Thoracic aorta (tissue), 2 donors: ENCODE data around the gene SEMA4F. TPM values are rescaled to one million over a fixed set of nuclear protein-coding genes. Genes with fewer than 3 reads are reported as not detected.

Experiments
- ATAC-seq: fragments of 150-250 bp; one replicate; pipeline ENCODE4 v1.8.0; 2017; ENCODE audit warnings: low read depth; ENCODE audit not compliant: insufficient number of reproducible peaks, low FRiP score
- DNase-seq: peaks from one replicate; pipeline ENCODE4 v3.0.0-alpha.2; 2020; ENCODE audit warnings: low spot score
- H3K27ac ChIP-seq, 2 donors: fragments of 200-600 bp; sonication (generic); 1 replicate in 1 of 2; 2 replicates in 1 of 2; pipeline ENCODE4 v1.5.1; 2016; ENCODE audit warnings: mild to moderate bottlenecking in 2 of 2, moderate library complexity in 2 of 2
- H3K27me3 ChIP-seq: fragments of 200-600 bp; sonication (generic); replicated peaks from 2 replicates; pipeline ENCODE4 v1.6.0; 2016; ENCODE audit warnings: mild to moderate bottlenecking; ENCODE audit not compliant: insufficient read depth
- H3K36me3 ChIP-seq: fragments of 200-600 bp; sonication (generic); one replicate; pipeline ENCODE4 v1.5.1; 2016
- H3K4me1 ChIP-seq, 2 donors: fragments of 200-600 bp; sonication (generic); 1 replicate in 1 of 2; 2 replicates in 1 of 2; pipeline versions ENCODE4 v1.5.1 to v1.6.0; 2016; ENCODE audit warnings: low read depth in 2 of 2, mild to moderate bottlenecking in 1 of 2; ENCODE audit not compliant: control insufficient read depth in 1 of 2
- H3K4me3 ChIP-seq: fragments of 200-600 bp; sonication (generic); 2 replicates; pipeline ENCODE4 v1.5.1; 2016; ENCODE audit warnings: mild to moderate bottlenecking
- H3K9me3 ChIP-seq: fragments of 200-600 bp; sonication (generic); 2 replicates; pipeline ENCODE4 v1.5.1; 2016
- CTCF ChIP-seq: fragments of 200-600 bp; sonication (generic); IDR thresholded peaks from one replicate; pipeline ENCODE4 v1.5.1; 2019; ENCODE audit warnings: antibody characterized with exemption
- total RNA-seq, 2 donors: library from RNA; depleted of rRNA; stranded (reverse); fragments of >200 nt; gene quantifications; one replicate each; pipeline versions ENCODE4 v1.1.0 to v1.2.3, GENCODE V29; 2016

Gene SEMA4F
- total RNA-seq, 2 donors from 2014 or later: 9.5 to 27.6 TPM

DNA sequence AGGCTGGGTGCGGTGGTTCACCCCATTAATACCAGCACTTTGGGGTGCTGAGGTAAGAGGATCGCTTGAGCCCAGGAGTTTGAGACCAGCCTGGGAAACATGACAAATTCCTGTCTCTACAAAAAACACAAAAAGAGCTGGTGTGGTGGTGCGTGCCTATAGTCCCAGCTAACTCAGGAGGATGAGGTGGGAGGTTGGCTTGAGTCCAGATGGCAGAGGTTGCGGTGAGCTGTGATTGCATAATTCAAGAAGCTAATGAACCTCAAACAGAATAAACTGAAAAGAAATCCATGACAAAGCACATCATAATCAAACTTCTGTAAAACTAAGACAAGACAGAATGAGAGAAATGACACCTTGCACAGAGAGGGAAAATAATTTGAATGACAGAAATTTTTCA, 54.8 kb downstream of the SEMA4F start:
- no peak for TF ChIP-seq CTCF

GRCh38 chr2:74712223-74713053, 58.4 kb downstream of the SEMA4F start:
- Histone ChIP-seq H3K9me3 (no peaks in the 10 kb centered on the region), H3K27me3 (no peaks in the 10 kb centered on the region), H3K36me3 (no peaks in the 10 kb centered on the region), H3K4me1 (peaks cover 0 to 15% of the 10 kb centered on the region in 2 donors), H3K27ac (no peak overlapping the region), H3K4me3 (no peak overlapping the region)
- ATAC-seq (no peak), DNase-seq (no peak)
- no peak for TF ChIP-seq CTCF

More for the DNA sequence above, 54.8 kb downstream of the SEMA4F start:
- H3K36me3 ChIP-seq: no peaks in the 10 kb centered on the region
- no peak overlapping the region for H3K27ac ChIP-seq
- no peaks in the 10 kb centered on the region for H3K27me3 ChIP-seq
- no peaks in the 10 kb centered on the region for H3K9me3 ChIP-seq
- H3K4me1 ChIP-seq: no peaks in the 10 kb centered on the region
- DNase-seq (no peak), ATAC-seq (no peak)
- no peak overlapping the region for H3K4me3 ChIP-seq

DNA sequence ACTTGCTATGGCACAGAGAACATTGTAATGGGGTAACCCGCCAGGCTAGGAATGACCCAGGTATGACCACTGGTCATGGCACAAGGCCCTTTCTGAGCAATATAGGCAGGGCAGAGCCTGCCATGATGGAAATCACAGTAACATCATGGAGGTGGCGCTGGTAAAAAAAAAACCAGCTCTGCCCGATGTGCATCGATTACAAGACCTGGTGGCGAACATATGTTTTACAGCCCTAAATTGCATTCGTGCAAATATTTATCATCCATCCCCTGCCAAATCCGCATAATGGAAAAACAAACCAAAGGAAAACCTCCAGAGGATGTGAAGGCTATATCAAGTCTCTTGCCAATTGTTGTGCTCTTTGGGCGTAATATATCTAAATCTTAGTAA, 60.6 kb downstream of the SEMA4F start:
- no peak overlapping the region for H3K27ac ChIP-seq
- peaks cover 0 to 15% of the 10 kb centered on the region in 2 donors for H3K4me1 ChIP-seq
- peak overlapping the region; percentile 72 for H3K4me3 ChIP-seq
- H3K36me3 ChIP-seq: no peaks in the 10 kb centered on the region
- DNase-seq (no peak), ATAC-seq (no peak)
- H3K9me3 ChIP-seq: no peaks in the 10 kb centered on the region
- H3K27me3 ChIP-seq: no peaks in the 10 kb centered on the region
- no peak for TF ChIP-seq CTCF

DNA sequence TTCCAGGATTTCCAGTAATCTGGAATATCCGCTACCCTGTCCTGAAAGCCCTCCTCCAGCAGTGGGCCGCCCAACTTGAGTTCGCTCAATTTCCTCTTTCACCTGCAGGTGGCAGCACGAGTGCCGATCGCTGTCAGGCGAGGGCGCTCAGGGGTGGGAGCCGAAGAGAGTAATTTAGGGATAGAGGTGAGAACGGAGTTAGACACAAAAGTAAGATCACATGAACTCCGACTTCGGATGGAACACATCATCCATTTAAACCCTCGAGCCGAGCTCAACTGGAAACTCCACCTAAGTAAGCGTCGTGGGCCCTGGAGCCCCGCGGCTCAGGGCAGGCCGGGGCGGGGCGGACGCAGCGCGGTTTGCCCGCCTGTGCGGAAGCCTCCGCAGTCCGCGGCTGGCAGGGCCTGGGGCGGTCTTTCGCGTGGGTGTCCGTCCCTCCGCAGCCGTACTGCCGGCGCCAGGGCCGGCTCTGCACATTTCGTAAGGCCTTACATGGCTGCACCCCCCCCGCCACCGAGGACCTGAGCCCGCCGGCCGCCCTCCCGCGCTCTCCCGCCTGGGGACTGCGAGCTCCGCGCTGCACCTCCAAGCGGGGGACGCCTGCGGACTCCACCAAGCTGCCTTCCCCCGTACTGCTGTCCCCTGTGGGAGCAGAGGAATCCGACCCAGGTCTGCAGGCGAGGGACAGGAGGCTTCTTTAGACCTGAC, 61.2 kb downstream of the SEMA4F start:
- Histone ChIP-seq H3K27me3 (no peaks in the 10 kb centered on the region), H3K4me1 (peaks cover 0 to 15% of the 10 kb centered on the region in 2 donors), H3K4me3 (peak overlapping the region; percentile 72), H3K27ac (peak overlapping the region in 1 of 2 donors; percentile 4), H3K9me3 (no peaks in the 10 kb centered on the region), H3K36me3 (no peaks in the 10 kb centered on the region)
- TF ChIP-seq CTCF: peak; percentile 84
- peak; percentile 75 for ATAC-seq
- DNase-seq: peak; percentile 40

GRCh38 chr2:74715880-74716279, 61.8 kb downstream of the SEMA4F start:
- Histone ChIP-seq H3K27ac (peak overlapping the region in 1 of 2 donors; percentile 4), H3K9me3 (no peaks in the 10 kb centered on the region), H3K4me3 (peak overlapping the region; percentile 72), H3K36me3 (no peaks in the 10 kb centered on the region), H3K27me3 (no peaks in the 10 kb centered on the region), H3K4me1 (peaks cover 0 to 15% of the 10 kb centered on the region in 2 donors)
- DNase-seq (no peak), ATAC-seq (no peak)
- no peak for TF ChIP-seq CTCF
